Activated CD8-positive, alpha-beta memory T cell treated with anti-CD3 and anti-CD28 coated beads, Interleukin-2, amount 50 U/mL, for 4 hours (primary cell): ENCODE measurements around the gene MFAP4.

ENCODE experiments used
- DNase-seq: peaks from one replicate; pipeline ENCODE4 v3.0.0-alpha.2; 2020

The MFAP4 gene

DNA sequence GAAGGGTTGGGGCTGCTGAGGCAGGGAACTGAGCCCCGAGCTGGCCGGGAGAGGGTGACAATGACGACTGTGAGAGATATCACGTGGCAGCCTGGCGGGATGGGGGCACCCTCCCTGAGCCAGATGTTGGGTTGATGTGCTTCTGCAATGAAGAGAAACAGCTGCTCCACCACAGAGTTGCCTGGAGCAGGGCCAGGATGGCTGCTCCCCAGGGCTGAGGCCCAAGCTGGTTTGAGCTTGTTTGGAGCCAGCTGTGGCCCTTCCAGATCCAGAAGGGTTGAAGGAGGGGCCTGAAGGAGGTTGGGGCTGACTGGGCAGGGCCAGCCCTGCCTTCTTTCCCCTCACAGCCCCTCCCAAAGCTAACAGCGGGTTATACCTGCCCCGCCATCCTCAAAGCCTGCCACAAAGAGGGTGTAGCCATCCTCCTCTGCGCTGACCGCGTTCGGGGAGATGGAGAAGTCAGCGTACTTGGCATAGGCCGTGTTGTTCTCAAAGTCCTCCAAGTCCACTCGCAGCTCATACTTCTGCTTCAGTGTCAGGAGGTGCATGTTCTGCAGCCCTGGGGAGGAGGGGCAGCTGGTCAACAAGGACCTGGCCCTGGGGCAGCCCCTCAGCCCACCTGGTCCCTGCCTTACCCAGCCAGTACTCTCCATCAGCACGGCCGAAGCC lies 2.1 kb downstream of the MFAP4 start:
- no peak for DNase-seq

DNA sequence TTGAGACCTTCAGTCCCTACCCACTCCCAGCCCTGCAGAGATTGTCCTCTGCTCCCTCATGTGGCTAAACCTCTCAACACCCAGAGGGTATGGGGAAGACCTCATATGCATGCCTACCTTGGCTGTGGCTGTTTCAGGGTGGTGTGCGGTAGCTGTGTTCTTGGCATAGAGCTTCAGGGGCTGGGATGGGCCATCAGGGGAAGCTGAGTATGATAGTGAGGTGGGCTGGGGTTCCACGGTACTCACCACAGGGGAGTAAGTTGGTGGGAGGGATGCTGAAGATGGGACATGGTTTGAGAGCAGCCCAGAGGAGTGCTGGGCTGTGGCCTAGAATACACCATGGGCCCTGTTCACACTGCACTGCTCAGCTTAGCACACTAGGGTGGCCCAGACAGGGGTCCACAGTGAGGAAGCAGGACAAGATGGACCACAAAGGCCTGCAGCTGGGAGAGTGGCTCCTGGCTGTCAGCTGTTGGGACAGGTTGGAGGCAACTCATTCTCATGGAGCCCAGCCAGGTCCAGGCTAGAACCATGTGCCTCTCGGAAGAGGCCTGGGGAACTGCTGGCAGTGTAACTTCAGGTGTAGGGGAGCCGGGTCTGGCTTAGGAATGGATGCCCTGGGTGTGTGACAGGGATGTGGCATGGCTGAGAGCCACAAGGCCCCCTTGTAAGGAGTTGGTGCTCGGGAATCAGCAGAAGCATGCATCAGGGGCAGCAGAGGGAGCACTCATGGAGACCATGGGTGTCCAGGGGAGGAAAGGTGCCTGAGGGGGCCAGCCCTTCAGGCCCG lies 3.1 kb downstream of the MFAP4 start:
- DNase-seq = no peak

GRCh38 chr17:19382531-19383444 lies 4.2 kb downstream of the MFAP4 start:
- no peak for DNase-seq

GRCh38 chr17:19381741-19382444 lies 5.1 kb downstream of the MFAP4 start:
- no peak for DNase-seq

- DNase-seq = no peak
Observed at GRCh38 chr17:19381361-19381740, 5.6 kb downstream of the MFAP4 start.

DNA sequence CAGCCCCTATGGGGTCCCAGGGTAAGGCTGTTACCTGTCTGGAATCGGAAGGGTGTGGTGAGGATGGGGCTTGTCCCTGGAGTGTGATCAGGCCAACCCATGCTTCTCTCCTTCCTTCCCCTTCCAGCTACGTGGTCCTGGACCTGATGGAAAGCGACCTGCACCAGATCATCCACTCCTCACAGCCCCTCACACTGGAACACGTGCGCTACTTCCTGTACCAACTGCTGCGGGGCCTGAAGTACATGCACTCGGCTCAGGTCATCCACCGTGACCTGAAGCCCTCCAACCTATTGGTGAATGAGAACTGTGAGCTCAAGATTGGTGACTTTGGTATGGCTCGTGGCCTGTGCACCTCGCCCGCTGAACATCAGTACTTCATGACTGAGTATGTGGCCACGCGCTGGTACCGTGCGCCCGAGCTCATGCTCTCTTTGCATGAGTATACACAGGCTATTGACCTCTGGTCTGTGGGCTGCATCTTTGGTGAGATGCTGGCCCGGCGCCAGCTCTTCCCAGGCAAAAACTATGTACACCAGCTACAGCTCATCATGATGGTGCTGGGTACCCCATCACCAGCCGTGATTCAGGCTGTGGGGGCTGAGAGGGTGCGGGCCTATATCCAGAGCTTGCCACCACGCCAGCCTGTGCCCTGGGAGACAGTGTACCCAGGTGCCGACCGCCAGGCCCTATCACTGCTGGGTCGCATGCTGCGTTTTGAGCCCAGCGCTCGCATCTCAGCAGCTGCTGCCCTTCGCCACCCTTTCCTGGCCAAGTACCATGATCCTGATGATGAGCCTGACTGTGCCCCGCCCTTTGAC lies 6.3 kb downstream of the MFAP4 start:
- no peak for DNase-seq

- DNase-seq = no peak
Observed at GRCh38 chr17:19379361-19380065, 7.5 kb downstream of the MFAP4 start.

DNA sequence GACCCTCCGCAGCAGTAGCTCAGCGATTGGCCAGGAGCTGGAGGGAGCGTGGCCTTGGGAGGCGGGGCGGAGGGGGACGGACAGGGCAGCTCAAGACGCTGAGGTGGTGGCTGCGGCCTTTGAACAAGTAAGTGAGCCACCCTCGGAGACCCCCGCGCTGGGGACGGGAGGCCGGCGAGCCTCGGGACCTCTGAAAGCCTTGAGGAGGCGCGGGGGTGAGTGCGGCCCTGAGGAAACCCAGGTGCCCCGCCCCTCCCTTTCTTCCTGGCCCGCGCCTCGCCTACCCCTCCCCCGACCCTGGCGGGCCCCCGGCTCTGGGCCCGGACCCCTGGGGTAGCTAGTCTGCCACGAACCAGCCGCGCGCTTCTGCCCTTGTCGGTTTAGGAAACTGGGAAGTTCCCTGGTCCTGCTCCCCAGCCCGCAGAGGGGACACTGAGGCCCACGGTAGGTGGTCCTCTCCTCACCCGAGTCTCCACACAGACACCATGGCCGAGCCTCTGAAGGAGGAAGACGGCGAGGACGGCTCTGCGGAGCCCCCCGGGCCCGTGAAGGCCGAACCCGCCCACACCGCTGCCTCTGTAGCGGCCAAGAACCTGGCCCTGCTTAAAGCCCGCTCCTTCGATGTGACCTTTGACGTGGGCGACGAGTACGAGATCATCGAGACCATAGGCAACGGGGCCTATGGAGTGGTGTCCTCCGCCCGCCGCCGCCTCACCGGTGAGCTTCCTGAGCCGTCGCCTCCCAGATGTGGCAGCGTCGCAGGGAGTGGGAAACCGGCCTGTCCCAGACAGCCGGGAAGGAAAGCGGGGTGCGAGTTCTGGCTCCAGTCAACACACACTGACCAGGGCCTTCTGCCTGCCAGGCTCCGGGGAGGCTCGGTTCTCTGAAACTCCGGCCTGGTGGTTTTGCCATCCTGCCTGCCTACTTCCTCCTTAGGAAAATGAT lies 8.3 kb downstream of the MFAP4 start, which contains the start of gene MAPK7:
TSS of gene MAPK7 (plus strand) at position 83 of the 945 bp plus-strand sequence. CDS start at position 486, 403 bp downstream.
- no peak for DNase-seq

- peak; percentile 89 for DNase-seq
Observed at GRCh38 chr17:19377602-19378415, 9.2 kb downstream of the MFAP4 start.

GRCh38 chr17:19376811-19377210 lies 10.2 kb downstream of the MFAP4 start:
- DNase-seq = no peak

GRCh38 chr17:19375732-19376131 lies 11.3 kb downstream of the MFAP4 start:
- DNase-seq = no peak

- DNase-seq = no peak
Observed at GRCh38 chr17:19374136-19374535, 12.9 kb downstream of the MFAP4 start.

GRCh38 chr17:19372866-19373504 lies 14.0 kb downstream of the MFAP4 start:
- no peak for DNase-seq

- no peak for DNase-seq
Observed at GRCh38 chr17:19372439-19372838, 14.6 kb downstream of the MFAP4 start.

DNA sequence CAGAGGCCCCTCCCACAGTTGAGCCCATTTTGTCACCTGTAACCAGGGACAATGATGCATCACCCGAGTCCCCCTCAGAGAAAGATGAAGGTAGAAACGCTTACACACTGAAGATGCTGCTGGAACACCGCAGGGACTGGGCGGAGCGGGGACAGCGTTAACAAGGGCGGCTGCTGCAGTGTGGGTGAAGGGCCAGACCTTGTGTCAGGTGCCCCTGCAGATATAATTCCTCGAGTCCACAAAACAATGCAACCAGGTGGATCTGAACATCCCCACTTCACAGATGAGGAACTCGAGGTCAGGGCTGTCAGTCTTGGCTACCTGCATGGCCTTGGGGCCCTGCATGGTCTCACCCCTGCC lies 15.0 kb downstream of the MFAP4 start:
- no peak for DNase-seq

DNA sequence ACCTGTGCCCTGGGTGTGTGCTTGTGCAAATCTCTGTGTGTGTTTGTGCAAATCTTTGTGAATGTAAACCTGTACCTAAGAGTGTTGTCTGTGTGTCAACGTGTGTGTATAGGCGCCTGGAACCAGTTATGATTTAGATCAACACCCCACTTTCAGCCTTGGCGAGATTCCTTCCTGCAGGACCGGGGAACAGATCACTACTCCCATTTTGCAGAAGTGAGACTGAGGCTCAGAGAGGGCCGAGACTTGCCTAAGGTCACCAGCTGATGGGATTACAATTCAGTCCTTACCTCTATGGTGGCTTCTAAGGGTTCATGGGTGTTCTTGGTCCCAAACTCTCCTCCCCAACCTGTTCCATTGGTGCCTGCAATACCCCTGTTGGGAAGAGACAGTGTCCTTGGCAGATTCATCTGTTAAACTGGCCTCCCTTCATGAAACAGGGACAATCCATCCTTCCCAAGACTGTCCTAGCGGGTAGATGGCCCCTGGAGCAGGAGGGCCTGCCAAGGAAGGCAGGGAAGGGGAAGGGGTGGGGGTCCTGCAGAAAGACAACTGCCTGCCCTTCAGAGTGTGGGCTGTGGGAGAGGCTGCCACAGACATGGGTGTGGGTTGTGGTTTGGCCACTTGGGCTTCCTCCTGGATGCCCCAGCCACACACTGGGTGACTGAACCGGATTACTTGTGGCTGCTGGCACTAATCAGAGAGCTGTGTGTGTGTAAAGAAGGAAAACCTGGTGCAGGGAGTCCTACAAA lies 15.6 kb downstream of the MFAP4 start:
- DNase-seq = no peak

DNA sequence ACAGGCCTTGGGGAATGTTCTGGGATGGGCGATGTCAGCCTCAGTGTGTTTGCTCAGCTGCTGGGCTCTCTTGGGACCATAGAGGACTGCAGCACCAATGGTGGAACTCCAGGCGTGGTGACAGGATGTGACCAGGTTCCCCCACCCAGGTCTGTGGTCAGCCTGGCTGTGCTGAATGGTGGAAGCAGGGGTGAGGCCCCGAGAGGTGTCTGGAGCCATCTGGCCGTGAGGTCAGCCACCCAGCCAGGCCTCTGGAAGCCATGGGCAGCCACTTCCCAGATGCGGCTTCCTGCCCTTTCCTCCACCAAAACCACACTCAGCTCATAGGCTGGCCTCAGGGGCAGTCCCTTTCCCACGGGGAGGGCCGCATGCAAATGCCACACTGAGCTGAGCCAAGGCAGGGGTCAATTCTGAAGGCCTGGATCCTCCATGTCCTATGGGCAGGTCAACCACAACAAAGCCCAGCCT lies 16.5 kb downstream of the MFAP4 start:
- DNase-seq = no peak
